GM12873 (cell line): ENCODE results near the gene MEX3A.
A peak's percentile ranks its signal among the peaks of the same experiment; 100 is the strongest.

ENCODE experiments used
- TF ChIP-seq, protein P1 (sequence below): IDR thresholded peaks from 2 replicates; pipeline ENCODE4 v1.5.1; 2012; ENCODE audit warnings: low read depth, mild to moderate bottlenecking, moderate library complexity, low read length, control low read depth; ENCODE audit not compliant: insufficient read depth; ENCODE audit errors: missing control alignments

The MEX3A gene

DNA sequence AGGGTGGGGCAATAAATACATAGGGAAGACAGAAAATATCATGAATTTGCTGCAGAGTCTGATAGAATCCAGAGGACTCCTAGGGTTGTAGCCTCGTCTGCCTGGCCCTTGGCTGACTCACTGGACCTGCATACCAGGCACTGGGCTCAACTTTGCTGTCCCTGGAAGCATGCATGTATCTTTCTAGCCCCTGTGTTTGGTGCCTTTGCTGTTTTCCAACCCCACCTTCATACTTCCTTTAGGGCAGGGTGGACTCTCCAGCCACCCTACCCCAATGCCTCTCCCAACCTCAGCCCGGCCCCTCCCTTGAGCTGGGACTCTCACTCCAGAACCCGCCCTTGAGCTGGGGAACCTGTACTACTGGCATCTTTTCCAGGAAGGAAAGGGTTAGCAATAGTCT lies 20.1 kb downstream of the MEX3A start:
- TF ChIP-seq, protein P1, sequence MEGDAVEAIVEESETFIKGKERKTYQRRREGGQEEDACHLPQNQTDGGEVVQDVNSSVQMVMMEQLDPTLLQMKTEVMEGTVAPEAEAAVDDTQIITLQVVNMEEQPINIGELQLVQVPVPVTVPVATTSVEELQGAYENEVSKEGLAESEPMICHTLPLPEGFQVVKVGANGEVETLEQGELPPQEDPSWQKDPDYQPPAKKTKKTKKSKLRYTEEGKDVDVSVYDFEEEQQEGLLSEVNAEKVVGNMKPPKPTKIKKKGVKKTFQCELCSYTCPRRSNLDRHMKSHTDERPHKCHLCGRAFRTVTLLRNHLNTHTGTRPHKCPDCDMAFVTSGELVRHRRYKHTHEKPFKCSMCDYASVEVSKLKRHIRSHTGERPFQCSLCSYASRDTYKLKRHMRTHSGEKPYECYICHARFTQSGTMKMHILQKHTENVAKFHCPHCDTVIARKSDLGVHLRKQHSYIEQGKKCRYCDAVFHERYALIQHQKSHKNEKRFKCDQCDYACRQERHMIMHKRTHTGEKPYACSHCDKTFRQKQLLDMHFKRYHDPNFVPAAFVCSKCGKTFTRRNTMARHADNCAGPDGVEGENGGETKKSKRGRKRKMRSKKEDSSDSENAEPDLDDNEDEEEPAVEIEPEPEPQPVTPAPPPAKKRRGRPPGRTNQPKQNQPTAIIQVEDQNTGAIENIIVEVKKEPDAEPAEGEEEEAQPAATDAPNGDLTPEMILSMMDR = no peak

DNA sequence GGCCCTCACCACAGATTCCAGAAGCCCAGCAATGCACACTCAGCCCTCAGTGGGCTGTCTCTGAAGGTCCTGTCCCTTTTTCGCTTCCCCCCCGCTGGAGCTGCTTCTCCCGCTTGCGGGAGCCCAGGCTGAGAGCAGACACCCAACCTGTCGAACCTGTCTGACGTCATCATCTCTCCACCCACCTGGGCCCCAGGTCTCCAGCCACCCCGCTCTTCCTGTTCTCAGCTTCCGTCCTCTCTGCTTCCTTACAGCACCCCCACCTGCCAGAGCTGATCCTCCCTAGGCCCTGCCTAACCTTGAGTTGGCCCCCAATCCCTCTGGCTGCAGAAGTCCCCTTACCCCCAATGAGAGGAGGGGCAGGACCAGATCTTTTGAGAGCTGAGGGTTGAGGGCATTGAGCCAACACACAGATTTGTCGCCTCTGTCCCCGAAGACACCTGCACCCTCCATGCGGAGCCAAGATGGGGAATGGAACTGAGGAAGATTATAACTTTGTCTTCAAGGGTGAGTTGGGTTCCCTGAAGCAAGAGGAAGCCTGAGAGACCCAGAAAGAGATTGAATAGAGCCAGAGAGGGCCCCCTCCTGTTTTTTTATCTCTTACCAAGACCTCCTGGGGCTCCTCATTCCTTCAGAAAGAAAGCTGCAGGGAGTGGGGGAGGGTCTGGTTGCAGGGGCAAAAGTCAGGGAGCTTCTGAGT lies 21.2 kb downstream of the MEX3A start, which contains the start of gene RAB25:
RAB25 (plus strand) TSS at position 224 of the 700 bp plus-strand sequence; CDS start at position 465, 241 bp downstream.
- TF ChIP-seq, protein P1 = no peak

DNA sequence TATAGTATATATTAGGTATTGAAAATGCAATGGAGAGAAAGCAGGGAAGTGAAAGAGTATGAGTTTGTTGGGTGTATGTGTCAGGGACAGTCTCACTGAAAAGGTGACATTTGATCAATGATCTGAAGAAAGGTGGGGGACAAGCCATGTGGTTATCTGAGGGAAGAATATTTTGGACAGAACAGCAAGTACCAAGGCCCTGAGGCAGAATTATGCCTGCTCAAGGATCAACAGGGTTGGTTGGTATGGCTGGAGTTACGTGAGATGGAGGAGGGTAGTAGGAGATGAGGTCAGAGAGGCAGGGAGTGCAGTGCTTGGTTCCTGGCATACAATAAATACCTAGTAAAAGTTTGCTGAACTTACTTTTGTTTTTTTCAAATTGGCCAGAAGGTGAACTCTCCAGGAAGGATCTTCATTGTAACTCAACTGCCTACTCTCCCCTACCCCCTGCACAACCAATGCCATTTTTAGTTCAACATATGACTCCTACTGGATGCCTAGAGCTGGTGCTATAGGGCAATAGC lies 25.9 kb downstream of the MEX3A start:
- TF ChIP-seq, protein P1 = no peak

DNA sequence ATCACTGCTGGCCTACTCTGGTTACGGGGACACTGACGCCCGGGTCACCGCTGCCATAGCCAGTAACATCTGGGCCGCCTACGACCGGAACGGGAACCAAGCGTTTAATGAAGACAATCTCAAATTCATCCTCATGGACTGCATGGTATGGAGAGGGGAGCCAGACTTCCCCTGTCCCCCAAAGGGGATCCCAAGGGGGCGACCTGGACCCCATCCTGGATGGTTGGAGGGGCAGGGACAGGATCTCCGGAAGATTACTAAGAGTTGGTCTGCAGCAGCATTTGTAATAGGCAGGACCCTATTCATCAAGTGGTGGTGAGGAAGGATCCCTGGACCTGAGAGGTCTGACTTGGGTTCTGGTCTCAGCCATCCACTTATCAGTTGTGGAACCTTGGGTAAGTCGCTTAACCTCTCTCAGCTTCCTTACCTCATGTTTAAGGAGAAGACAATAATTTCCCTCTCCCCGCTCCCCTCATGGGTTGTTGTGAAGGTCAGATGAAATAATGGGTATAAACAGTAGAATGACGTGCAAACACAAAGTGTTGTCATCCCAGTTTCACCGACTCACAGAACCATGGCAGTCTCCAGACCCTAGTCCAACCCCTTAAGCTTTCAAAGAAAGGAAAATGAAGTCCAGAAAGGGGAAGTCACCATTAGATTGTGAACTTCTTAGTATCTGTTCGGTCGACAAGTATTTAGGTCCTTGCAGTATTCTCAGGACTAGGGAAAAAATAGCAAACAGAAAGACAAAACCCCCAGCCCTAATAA lies 26.8 kb downstream of the MEX3A start:
- TF ChIP-seq, protein P1 = no peak

DNA sequence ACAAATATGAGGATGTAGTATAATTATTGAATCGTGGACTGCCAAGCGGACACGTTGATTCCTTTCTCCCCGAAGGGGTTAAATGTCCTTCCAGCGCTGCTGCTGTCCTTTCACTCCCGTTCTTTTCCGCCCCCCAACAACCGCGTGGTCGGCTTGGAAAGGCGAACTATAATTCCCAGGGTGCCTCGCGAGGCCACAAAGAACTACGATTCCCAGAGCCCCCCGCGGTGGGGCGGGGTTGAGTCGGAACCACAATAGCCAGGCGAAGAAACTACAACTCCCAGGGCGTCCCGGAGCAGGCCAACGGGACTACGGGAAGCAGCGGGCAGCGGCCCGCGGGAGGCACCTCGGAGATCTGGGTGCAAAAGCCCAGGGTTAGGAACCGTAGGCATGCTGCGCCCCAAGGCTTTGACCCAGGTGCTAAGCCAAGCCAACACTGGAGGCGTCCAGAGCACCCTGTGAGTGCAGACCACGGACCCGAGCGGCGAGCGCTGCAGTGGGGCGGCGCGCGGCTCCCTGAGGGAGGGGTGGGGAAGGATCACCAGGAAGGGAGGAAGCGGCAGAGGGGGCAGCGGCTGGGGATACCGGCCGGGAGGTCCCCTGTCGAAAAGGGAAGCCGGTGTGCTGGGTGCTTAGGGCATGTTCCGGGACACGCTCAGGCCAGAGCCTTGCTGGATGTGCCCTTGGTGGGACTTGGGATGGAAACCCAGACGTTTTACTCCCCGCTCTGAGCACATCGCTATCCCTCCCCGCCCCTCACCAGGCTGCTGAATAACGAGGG lies 27.6 kb downstream of the MEX3A start, which contains the start of gene LAMTOR2:
LAMTOR2 (plus strand) TSS at position 283 of the 781 bp plus-strand sequence; CDS start at position 391, 108 bp downstream.
- TF ChIP-seq, protein P1 = no peak

DNA sequence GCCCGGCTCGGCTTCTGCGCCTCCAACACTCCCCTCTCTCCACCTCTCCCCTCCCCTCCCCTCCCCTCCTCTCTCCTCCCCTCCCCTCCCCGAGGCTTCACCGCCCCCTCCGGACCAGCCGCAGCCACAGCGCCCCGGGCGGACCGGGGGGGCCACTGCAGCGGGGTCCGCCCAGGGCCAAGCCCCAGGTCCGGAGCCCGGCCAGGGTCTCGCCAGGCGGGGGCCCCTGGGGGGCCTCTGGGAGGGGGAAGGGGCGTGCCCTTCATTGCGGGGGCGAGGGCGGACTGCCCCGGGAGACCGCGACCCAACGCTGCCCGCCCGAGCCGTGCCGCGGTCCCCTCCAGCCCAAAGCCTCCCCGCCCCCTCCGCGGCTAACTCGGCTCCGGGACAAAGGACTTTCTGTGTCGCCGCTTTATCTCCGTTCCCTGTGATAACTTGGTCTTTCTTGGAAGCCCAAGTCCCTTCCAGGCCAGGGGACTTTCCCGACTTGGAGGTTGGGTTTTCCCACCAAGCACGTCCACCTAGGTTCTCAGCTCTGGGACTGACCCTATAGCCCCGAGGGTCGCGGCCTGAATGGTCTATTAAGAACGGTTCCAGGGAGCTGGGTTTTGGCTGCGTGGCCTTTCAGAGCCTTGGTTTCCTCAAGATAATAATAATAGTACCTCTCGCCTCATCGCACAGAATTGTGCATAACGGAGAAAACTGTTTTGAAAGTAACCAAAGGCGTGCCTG lies 28.3 kb downstream of the MEX3A start, which contains the start of gene UBQLN4:
UBQLN4 (minus strand) TSS at position 31 of the 732 bp plus-strand sequence. CDS start 97 bp downstream, outside the sequence.
- TF ChIP-seq, protein P1 = peak; percentile 61
